H54 (cell line): ENCODE data around the gene TPRN.
A peak's percentile ranks its signal among the peaks of the same experiment; 100 is the strongest.

Experiments used
- DNase-seq: peaks from one replicate; pipeline ENCODE4 v3.0.0; 2011; ENCODE audit warnings: low spot score, mixed read lengths; ENCODE audit not compliant: insufficient read length
- FAIRE-seq: peaks from 3 replicates; lab custom pipeline; 2011; peaks lifted over from hg19 to GRCh38; lab: Jason Lieb, UNC
- POLR2A ChIP-seq: IDR thresholded peaks from 2 replicates; pipeline ENCODE4 v1.6.1; 2011; ENCODE audit warnings: low read depth, mild to moderate bottlenecking, low read length

Gene TPRN

GRCh38 chr9:137178201-137178938, 22.2 kb downstream of the TPRN start:
- no peak for TF ChIP-seq POLR2A
- DNase-seq (peak; percentile 69), FAIRE-seq (no peak)

- TF ChIP-seq POLR2A, result no peak
- FAIRE-seq (no peak), DNase-seq (no peak)
These were observed 24.0 kb downstream of the TPRN start for GRCh38 chr9:137176302-137177182.

DNA sequence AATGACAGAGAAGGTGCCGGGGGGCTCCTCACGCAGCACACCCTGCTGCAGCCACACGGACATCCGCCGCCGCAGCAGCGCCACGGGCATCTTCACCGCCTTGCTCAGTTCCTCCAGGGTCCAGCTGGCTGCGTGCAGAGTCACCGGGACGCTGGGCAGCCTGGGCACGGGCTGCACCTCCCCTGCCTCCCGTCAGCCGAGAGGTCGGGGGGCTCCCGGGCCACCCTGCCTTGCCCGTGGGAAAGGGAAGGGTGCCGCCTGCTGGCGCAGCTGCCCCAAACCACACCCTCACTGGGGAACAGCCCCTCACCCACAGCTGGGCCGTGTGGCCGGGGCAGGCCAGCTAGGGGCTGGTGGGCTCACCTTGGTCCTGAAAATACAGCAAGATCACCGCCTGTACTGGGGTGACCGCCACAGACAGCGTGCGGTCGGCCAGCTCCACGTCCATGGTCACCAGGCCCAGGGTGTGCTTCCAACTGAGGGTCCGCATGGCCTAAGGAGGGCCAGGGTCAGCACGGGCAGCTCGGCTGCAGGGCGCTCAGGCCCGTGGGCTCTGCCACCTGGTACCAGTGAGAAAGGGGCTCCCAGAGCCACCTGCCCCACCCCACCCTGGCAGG, 25.1 kb downstream of the TPRN start:
- FAIRE-seq, result no peak
- no peak for TF ChIP-seq POLR2A
- no peak for DNase-seq

- FAIRE-seq (no peak), DNase-seq (no peak)
- TF ChIP-seq POLR2A, result no peak
These were observed 25.7 kb downstream of the TPRN start for GRCh38 chr9:137174722-137175293.

- TF ChIP-seq POLR2A, result no peak
- no peak for DNase-seq
- no peak for FAIRE-seq
These were observed 26.5 kb downstream of the TPRN start for GRCh38 chr9:137173796-137174664.

DNA sequence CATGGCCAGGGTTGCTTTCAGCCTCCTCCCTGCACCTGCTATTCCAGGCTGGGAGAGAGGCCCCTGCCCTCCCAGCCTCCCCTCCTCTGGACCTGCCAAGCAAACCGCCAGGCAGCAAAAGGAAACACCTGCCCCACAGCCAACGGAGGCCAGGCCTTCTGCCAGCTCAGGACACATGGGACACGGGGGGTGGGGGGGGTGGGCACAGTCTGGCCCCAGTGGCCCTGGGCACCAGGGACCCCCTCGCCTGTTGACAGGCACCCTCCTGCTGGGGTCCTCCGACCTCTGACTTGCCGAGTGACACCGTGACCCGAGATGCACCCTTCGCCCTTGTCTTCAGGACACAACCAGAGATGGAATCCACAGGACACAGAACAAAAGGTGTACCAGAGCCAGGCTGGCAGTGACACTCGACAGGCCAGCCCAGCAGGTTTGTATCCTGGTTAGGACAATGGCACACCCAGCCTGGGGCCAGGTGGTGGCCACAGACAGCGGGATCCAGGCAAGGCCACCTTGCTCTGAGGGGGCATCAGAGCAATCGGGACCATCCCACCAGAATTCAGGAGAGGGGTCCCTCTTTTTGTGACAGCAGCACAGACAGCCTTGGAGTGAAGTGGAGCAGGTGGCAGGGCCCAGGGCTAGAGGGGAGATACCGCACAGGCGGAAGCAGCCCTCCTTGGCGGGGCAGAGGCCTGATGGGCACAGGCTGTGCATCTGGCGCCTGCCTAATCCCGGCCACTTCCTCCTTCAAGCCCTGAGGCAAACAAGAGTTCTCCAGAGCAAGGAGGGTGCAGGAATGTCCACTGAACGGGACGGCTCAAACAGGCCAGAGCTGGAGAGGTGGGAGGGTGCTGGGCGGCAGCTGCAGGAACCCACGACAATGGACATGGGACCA, 27.4 kb downstream of the TPRN start:
- no peak for TF ChIP-seq POLR2A
- FAIRE-seq (no peak), DNase-seq (peak; percentile 65)

DNA sequence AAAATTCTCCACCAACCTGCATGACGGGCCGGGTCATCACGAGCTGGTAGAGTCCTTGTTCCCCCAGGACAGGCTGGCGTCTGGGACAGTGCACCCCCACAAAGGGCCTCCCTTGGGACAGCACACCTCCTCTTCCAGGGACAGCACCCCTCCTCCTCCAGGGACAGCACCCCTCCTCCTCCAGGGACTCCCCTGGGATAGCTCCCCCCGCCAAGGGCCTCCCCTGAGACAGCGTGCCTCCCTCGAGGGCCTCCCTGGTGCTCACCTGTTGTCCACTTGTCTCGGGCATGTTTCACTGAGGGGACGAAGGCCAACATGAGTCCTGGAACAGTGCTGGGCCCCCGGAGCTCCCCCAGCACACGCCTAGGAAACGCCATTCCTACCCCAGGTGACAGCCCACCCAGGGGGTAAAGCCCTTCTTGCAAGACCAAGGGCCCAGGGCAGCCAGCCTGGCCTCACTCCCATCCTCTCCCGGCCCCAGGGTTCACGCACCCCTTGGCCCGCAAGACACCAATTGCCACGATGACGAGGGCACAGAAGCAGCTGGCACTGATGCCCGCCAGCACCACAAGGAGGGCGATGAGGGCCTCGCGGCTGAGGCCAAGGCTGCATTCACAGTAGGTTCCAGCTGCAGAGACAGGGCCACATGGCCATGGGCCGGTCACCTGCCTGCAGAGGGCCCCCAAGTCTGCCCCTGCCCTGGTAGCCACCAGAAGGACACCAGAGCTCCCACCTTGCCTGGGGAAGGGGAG, 29.2 kb downstream of the TPRN start:
- FAIRE-seq (no peak), DNase-seq (peak; percentile 47)

DNA sequence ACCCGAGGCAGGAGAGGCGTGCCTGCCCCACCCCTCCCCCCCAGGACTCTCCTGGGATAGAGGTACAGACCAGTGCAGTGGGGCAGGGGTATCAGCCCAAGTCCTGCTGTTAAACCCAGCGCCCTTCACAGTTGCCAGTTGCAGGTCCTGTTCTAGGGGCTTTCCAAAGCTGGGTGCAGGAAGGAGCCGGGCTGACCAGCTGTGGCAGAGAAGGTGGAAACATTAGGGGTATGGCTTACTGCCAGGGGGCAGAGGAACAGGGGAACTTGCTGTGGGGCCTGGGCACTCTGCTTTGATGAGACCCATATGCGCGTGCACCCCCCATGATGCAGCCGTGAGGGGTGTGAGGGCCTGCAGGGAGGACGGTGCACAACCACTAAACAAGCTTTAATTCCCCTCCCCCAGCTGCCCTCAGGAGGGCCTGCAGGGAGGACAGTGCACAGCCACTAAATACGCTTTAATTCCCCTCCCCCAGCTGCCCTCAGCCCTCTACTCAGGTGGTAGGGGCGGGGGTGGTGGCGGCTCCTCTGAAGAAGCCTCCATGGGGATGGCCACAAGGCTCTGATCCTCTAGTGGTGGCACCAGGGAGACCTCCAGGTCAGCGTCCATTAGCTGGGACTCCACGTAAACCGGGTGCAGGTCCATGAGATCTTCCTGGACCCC, 29.9 kb downstream of the TPRN start:
- FAIRE-seq (no peak), DNase-seq (no peak)
- no peak for TF ChIP-seq POLR2A

More for the DNA sequence above, 29.2 kb downstream of the TPRN start:
- TF ChIP-seq POLR2A, result no peak

DNA sequence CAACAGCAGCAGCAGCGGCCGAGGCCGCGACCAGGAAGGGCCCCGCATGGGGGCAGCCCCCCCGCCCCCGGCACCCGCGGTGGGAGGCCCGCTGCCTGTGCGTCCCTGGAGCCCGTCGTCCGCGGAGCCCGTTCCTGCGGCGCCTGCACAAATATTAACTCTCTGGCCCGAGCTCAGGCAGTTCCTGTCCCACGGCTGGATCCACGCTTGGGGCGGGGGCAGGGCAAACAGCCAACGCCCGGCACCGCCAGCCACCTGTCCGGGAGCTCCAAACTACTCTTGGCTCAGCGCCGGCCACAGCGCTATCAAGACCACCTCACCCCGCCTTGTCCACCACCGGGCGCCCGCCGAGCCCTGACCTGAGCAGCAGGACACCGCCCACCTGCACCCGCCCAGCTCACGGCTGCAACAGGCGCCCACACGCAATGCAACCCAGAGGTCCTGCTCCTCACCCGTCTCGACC, 30.6 kb downstream of the TPRN start, which contains the start of gene LRRC26:
Gene LRRC26 (minus strand): TSS at position 156 of the 463 bp plus-strand sequence. CDS start 108 bp downstream, at position 48.
- no peak for DNase-seq
- no peak for TF ChIP-seq POLR2A
- FAIRE-seq, result no peak

DNA sequence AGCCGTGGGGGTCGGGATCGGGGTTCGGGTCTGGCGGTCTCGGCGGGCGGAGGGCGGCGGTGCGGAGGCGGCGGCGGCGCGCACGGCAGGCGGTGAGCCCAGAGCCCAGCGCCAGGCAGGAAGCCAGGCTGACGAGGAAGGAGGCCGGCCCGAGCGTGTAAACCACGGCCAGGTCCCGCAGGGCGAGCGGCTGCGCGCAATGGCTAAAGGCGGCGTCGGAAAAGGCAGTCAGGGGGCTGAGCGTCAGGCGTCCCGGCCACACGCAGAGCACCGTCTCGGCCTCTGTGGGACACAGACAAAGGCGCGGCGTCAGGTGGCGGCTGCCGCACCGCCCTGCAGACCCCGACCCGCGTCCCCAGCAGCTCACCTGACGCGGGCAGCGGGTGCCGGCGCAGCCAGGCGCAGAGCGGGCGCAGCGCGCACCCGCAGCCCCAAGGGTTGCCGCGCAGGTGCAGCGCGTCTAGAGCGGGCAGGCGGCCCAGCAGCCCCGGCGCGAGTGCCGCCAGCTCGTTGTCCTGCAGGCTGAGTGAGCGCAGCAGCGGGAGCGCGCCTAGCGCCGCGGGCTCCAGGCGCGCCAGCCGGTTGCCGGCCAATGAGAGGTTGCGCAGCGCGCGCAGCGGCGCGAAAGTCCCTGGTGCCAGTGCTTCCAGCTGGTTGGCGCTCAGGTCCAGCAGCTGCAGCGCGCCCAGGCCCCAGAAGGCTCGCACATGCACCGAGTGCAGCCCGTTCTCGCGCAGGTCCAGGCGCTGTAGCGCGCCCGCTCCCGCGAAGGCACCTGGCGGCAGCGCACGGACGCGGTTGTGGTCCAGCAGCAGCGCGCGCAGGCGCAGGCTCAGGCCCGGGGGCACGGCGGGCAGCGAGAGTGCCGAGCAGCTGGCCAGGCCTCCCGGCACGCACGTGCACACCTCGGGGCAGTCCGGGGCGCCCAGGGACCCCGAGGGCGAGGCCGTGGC, 31.4 kb downstream of the TPRN start:
- DNase-seq (no peak), FAIRE-seq (no peak)
- 0 out of 2 replicates have a peak, but pooled peaks have one; percentile 21 for TF ChIP-seq POLR2A
